OCI-LY3 (cell line): Measurements from ENCODE around the gene RASSF1.

Experiments used
- H2AFZ ChIP-seq: fragments of 200-600, 300-600 bp; shearing (Covaris generic); 2 replicates; pipeline ENCODE4 v1.6.0; 2014; ENCODE audit warnings: antibody characterized with exemption, low read depth, low read length
- H3K27ac ChIP-seq: fragments of 200-600, 300-600 bp; sonication (generic); 2 replicates; pipeline ENCODE4 v1.5.1; 2014; ENCODE audit warnings: mild to moderate bottlenecking, low read length, moderate library complexity, mixed read lengths
- H3K27me3 ChIP-seq: fragments of 200-600, 300-600 bp; sonication (generic); 2 replicates; pipeline ENCODE4 v1.6.1; 2014; ENCODE audit warnings: low read depth, low read length, mixed read lengths
- H3K36me3 ChIP-seq: fragments of 200-600, 300-600 bp; sonication (generic); replicated peaks from 2 replicates; pipeline ENCODE3; 2014; ENCODE audit warnings: low read depth, low read length, mixed read lengths
- H3K4me1 ChIP-seq: fragments of 300-600, 200-600 bp; sonication (generic); 2 replicates; pipeline ENCODE4 v1.6.1; 2014; ENCODE audit warnings: low read length, mixed read lengths
- H3K4me2 ChIP-seq: fragments of 200-600, 300-600 bp; sonication (generic); 2 replicates; pipeline ENCODE4 v1.6.1; 2014; ENCODE audit warnings: low read length, mixed read lengths
- H3K4me3 ChIP-seq: fragments of 300-600, 200-600 bp; sonication (generic); 2 replicates; pipeline ENCODE4 v1.5.1; 2014; ENCODE audit warnings: antibody characterized with exemption, mild to moderate bottlenecking, low read length, moderate library complexity
- H3K79me2 ChIP-seq: fragments of 300-600, 200-600 bp; shearing (Covaris generic); 2 replicates; pipeline ENCODE4 v1.6.1; 2014; ENCODE audit warnings: mild to moderate bottlenecking, low read length, mixed read lengths
- H3K9ac ChIP-seq: fragments of 300-600, 200-600 bp; shearing (Covaris generic); 2 replicates; pipeline ENCODE4 v1.6.0; 2014; ENCODE audit warnings: mild to moderate bottlenecking, low read length, moderate library complexity
- H3K9me3 ChIP-seq: fragments of 200-600, 300-600 bp; shearing (Covaris generic); 2 replicates; pipeline ENCODE4 v1.6.1; 2014; ENCODE audit warnings: low read length, mixed read lengths; ENCODE audit not compliant: insufficient read depth
- H4K20me1 ChIP-seq: fragments of 200-600, 300-600 bp; sonication (generic); 2 replicates; pipeline ENCODE4 v1.6.1; 2016; ENCODE audit warnings: low read length, mixed read lengths; ENCODE audit not compliant: insufficient read depth
- CTCF ChIP-seq: fragments of 200-600, 300-600 bp; sonication (generic); IDR thresholded peaks from 2 replicates; pipeline ENCODE4 v1.5.1; 2014; ENCODE audit warnings: antibody characterized with exemption, low read length, low read depth
- EZH2phosphoT487 ChIP-seq: fragments of 200-600 bp; shearing (Covaris generic); IDR thresholded peaks from 2 replicates; pipeline ENCODE4 v1.6.1; 2018; ENCODE audit warnings: antibody characterized with exemption, mixed run types, low read depth

RASSF1 gene

GRCh38 chr3:50371133-50371685 is 30.6 kb upstream of the RASSF1 start:
- H3K4me1 ChIP-seq: peaks cover 2% of the 10 kb centered on the region; the same call in 1 of the 2 replicates
- no peaks in the 10 kb centered on the region for H4K20me1 ChIP-seq
- H3K9ac ChIP-seq: no peak overlapping the region
- no peak overlapping the region for H3K4me3 ChIP-seq
- H2AFZ ChIP-seq: no peak overlapping the region
- no peak for TF ChIP-seq EZH2phosphoT487
- TF ChIP-seq CTCF: no peak
- H3K27me3 ChIP-seq: peaks cover 25% of the 10 kb centered on the region
- H3K36me3 ChIP-seq: no peaks in the 10 kb centered on the region
- H3K79me2 ChIP-seq: no peaks in the 10 kb centered on the region
- H3K27ac ChIP-seq: no peak overlapping the region
- no peaks in the 10 kb centered on the region for H3K9me3 ChIP-seq
- no peak overlapping the region for H3K4me2 ChIP-seq

- no peaks in the 10 kb centered on the region for H3K79me2 ChIP-seq
- no peak overlapping the region for H3K9ac ChIP-seq
- H3K4me1 ChIP-seq: peaks cover 5% of the 10 kb centered on the region; the same call in 1 of the 2 replicates
- H3K9me3 ChIP-seq: no peaks in the 10 kb centered on the region
- no peaks in the 10 kb centered on the region for H3K36me3 ChIP-seq
- no peak overlapping the region for H3K4me2 ChIP-seq
- no peaks in the 10 kb centered on the region for H4K20me1 ChIP-seq
- no peak overlapping the region for H3K27ac ChIP-seq
- no peak for TF ChIP-seq EZH2phosphoT487
- peak; percentile 44 for TF ChIP-seq CTCF
- H3K4me3 ChIP-seq: no peak overlapping the region
- peaks cover 31% of the 10 kb centered on the region for H3K27me3 ChIP-seq
- H2AFZ ChIP-seq: no peak overlapping the region
Measured at GRCh38 chr3:50370594-50370993, 30.0 kb upstream of the RASSF1 start.

- Histone ChIP-seq H2AFZ (no peak overlapping the region), H4K20me1 (no peaks in the 10 kb centered on the region), H3K4me1 (peaks cover 6% of the 10 kb centered on the region; the same call in 1 of the 2 replicates), H3K27ac (no peak overlapping the region), H3K4me3 (no peak overlapping the region), H3K4me2 (no peak overlapping the region), H3K9ac (no peak overlapping the region), H3K9me3 (no peaks in the 10 kb centered on the region), H3K27me3 (peaks cover 31% of the 10 kb centered on the region), H3K79me2 (no peaks in the 10 kb centered on the region), H3K36me3 (no peaks in the 10 kb centered on the region)
- no peak for TF ChIP-seq CTCF
- no peak for TF ChIP-seq EZH2phosphoT487
Measured at GRCh38 chr3:50369012-50369670, 28.5 kb upstream of the RASSF1 start.

GRCh38 chr3:50365842-50366220 is 25.2 kb upstream of the RASSF1 start:
- Histone ChIP-seq H2AFZ (peak overlapping the region; percentile 45; the same call in 1 of the 2 replicates), H3K79me2 (no peaks in the 10 kb centered on the region), H3K4me2 (peak overlapping the region; percentile 85), H4K20me1 (no peaks in the 10 kb centered on the region), H3K27me3 (peaks cover 9% of the 10 kb centered on the region), H3K4me3 (peak overlapping the region; percentile 78), H3K27ac (no peak overlapping the region), H3K9ac (no peak overlapping the region; the same call in 1 of the 2 replicates), H3K4me1 (peaks cover 6% of the 10 kb centered on the region; the same call in 1 of the 2 replicates), H3K36me3 (no peaks in the 10 kb centered on the region), H3K9me3 (no peaks in the 10 kb centered on the region)
- no peak for TF ChIP-seq CTCF
- TF ChIP-seq EZH2phosphoT487: no peak
